Measurements from ENCODE around the gene NTHL1.

- TF ChIP-seq CTCF (IDR thresholded peaks at IDR 0.05 in 2 of 3, conservative IDR thresholded peaks at IDR 0.05 in 1 of 3; ENCODE audit: control insufficient read depth in 2 of 3, extremely low read depth in 1 of 3, insufficient read depth in 1 of 3, low read depth in 3 of 3, low read length in 3 of 3) (no peak), NFYA (IDR thresholded peaks at IDR 0.05; ENCODE audit: borderline replicate concordance, low read depth, low read length) (no peak), CEBPB (IDR thresholded peaks at IDR 0.05; ENCODE audit: borderline replicate concordance in 1 of 2, low read depth in 2 of 2, low read length in 2 of 2) (no peak), HDAC2 (IDR thresholded peaks at IDR 0.05) (no peak), YY1 (IDR thresholded peaks at IDR 0.05; ENCODE audit: low read depth, low read length) (no peak), TARDBP (IDR thresholded peaks at IDR 0.05; ENCODE audit: borderline replicate concordance) (no peak), RAD21 (IDR thresholded peaks at IDR 0.05; ENCODE audit: insufficient read depth, low read depth, low read length) (no peak), EP300 (IDR thresholded peaks at IDR 0.05; ENCODE audit: borderline replicate concordance in 1 of 2, control insufficient read depth in 1 of 2, low read depth in 2 of 2, low read length in 2 of 2) (no peak), POLR2A (IDR thresholded peaks at IDR 0.05; ENCODE audit: low read depth, low read length) (no peak), GABPA (IDR thresholded peaks at IDR 0.05; ENCODE audit: low read depth) (no peak), PKNOX1 (IDR thresholded peaks at IDR 0.05) (no peak), ZNF24 (IDR thresholded peaks at IDR 0.05) (no peak)
These were observed 46.2 kb upstream of the NTHL1 start for GRCh38 chr16:2093793-2094192.
